Endothelial cell of umbilical vein (primary cell): ENCODE results near the gene CD93. TPM values are rescaled to one million over a fixed set of nuclear protein-coding genes. Genes with fewer than 3 reads are reported as not detected.

Source experiments
- BruUV-seq: library from RNA; stranded (reverse); fragments of 400-500 nt; replicated peaks from 2 replicates; lab custom pipeline; 2021; lab: Mats Ljungman, UMichigan
- CTCF ChIA-PET: fragments of 300-600, 350-600 bp; sonication (Branson Sonifier 250); formaldehyde crosslinking; loops from one replicate; lab custom pipeline; 2021; ENCODE audit warnings: antibody characterized with exemption, inconsistent platforms; lab: Charles Lee
- POLR2A ChIA-PET: fragments of 300-600, 350-600 bp; sonication (Branson Sonifier 250); formaldehyde crosslinking; loops from one replicate; lab custom pipeline; 2021; ENCODE audit warnings: antibody characterized with exemption, inconsistent platforms; lab: Charles Lee
- DNase-seq: peaks from one replicate; pipeline ENCODE4 v3.0.0-alpha.2; 2011; ENCODE audit warnings: low read depth, low spot score
- FAIRE-seq: peaks from 2 replicates; lab custom pipeline; 2011; peaks lifted over from hg19 to GRCh38; lab: Jason Lieb, UNC
- H2AFZ ChIP-seq: 2 replicates; pipeline ENCODE4 v1.6.0; 2012; ENCODE audit warnings: low read depth, low read length, control low read depth, inconsistent platforms
- H3K27ac ChIP-seq: 2 replicates; pipeline ENCODE4 v1.5.1; 2011; ENCODE audit warnings: low read depth, mild to moderate bottlenecking, control low read depth, low read length, moderate library complexity; ENCODE audit not compliant: insufficient read depth
- H3K27me3 ChIP-seq, 2 experiments: 2 replicates each; pipeline versions ENCODE4 v1.6.0 to v1.6.1; 2011; ENCODE audit warnings: low read length in 2 of 2, mixed read lengths in 1 of 2; ENCODE audit not compliant: control insufficient read depth in 2 of 2, insufficient read depth in 2 of 2
- H3K36me3 ChIP-seq, 2 experiments: 2 replicates in 1 of 2; 3 replicates in 1 of 2; pipeline ENCODE4 v1.5.1; 2011; ENCODE audit warnings: low read length in 2 of 2, mild to moderate bottlenecking in 1 of 2, moderate library complexity in 1 of 2; ENCODE audit not compliant: control insufficient read depth in 2 of 2, insufficient read depth in 2 of 2; ENCODE audit errors: extremely low read depth in 1 of 2
- H3K4me1 ChIP-seq: 3 replicates; pipeline ENCODE4 v1.5.1; 2011; ENCODE audit warnings: mild to moderate bottlenecking, low read length; ENCODE audit not compliant: control insufficient read depth, insufficient read depth; ENCODE audit errors: extremely low read depth
- H3K4me2 ChIP-seq: 2 replicates; pipeline ENCODE4 v1.6.1; 2011; ENCODE audit warnings: low read length, control low read depth, mixed read lengths; ENCODE audit not compliant: insufficient read depth
- H3K4me3 ChIP-seq, 3 experiments: fragments of 200-600 bp in 1 of 3; sonication (generic), shearing (Covaris generic) in 1 of 3; replicated peaks in 1 of 3; 2 replicates each; pipeline ENCODE4 v1.5.1; 2011 to 2016; ENCODE audit warnings: control low read depth in 3 of 3, low read length in 3 of 3, mild to moderate bottlenecking in 2 of 3, inconsistent platforms in 1 of 3, low read depth in 1 of 3, moderate library complexity in 1 of 3; ENCODE audit not compliant: insufficient read depth in 1 of 3
- H3K79me2 ChIP-seq: 2 replicates; pipeline ENCODE4 v1.6.0; 2012; ENCODE audit warnings: low read length, inconsistent platforms; ENCODE audit not compliant: control insufficient read depth, insufficient read depth
- H3K9ac ChIP-seq: replicated peaks from 2 replicates; pipeline ENCODE3; 2011; ENCODE audit warnings: low read length, control low read depth; ENCODE audit not compliant: insufficient read depth; ENCODE audit errors: extremely low read depth
- H3K9me1 ChIP-seq: replicated peaks from 3 replicates; pipeline ENCODE4 v1.6.0; 2011; ENCODE audit warnings: mild to moderate bottlenecking, low read length; ENCODE audit not compliant: control insufficient read depth, insufficient read depth; ENCODE audit errors: extremely low read depth
- H3K9me3 ChIP-seq: replicated peaks from 2 replicates; pipeline ENCODE4 v1.5.1; 2012; ENCODE audit warnings: low read length, inconsistent platforms; ENCODE audit not compliant: control insufficient read depth, insufficient read depth
- H4K20me1 ChIP-seq: replicated peaks from 2 replicates; pipeline ENCODE3; 2011; ENCODE audit warnings: mild to moderate bottlenecking, low read length; ENCODE audit not compliant: control insufficient read depth, insufficient read depth; ENCODE audit errors: extremely low read depth
- EZH2 ChIP-seq: IDR thresholded peaks from 2 replicates; pipeline ENCODE4 v1.6.1; 2012; ENCODE audit warnings: borderline replicate concordance, low read depth, mild to moderate bottlenecking, moderate library complexity, low read length, inconsistent platforms; ENCODE audit not compliant: severe bottlenecking
- FOS ChIP-seq: IDR thresholded peaks from 2 replicates; pipeline ENCODE4 v1.6.1; 2011; ENCODE audit warnings: mild to moderate bottlenecking, low read length, moderate library complexity, borderline replicate concordance; ENCODE audit not compliant: insufficient read depth
- GATA2 ChIP-seq: IDR thresholded peaks from 2 replicates; pipeline ENCODE4 v1.7.0; 2011; ENCODE audit warnings: low read depth, mild to moderate bottlenecking, moderate library complexity, mixed read lengths, low read length; ENCODE audit not compliant: insufficient read length, insufficient read depth
- JUN ChIP-seq: IDR thresholded peaks from 2 replicates; pipeline ENCODE4 v1.6.1; 2011; ENCODE audit warnings: borderline replicate concordance, low read depth; ENCODE audit not compliant: insufficient read length, insufficient read depth
- MYC ChIP-seq: IDR thresholded peaks from one replicate; pipeline ENCODE4 v1.6.1; 2011; ENCODE audit warnings: mild to moderate bottlenecking, low read depth, low read length
- POLR2A ChIP-seq: IDR thresholded peaks from 2 replicates; pipeline ENCODE4 v1.6.1; 2012; ENCODE audit warnings: low read depth, mild to moderate bottlenecking, control low read depth, low read length
- dilution Hi-C: fragments of 300-500 bp; cut with MboI; formaldehyde crosslinking; loops from one replicate; pipeline ENCODE4 v1.15.0; 2019; ENCODE audit warnings: low sequenced_read_pairs; ENCODE audit not compliant: extremely low pct_ligation_motif_present
- intact Hi-C: fragments of 100-400 bp; cut with micrococcal nuclease; formaldehyde crosslinking; loops from one replicate; pipeline ENCODE4 v1.10.0; 2022
- polyA plus RNA-seq, 4 experiments: library from polyadenylated mRNA; depleted of rRNA in 3 of 4; stranded (reverse) in 3 of 4; unstranded in 1 of 4; fragments of >200 nt; gene quantifications; 2 replicates each; pipeline versions ENCODE4 v1.2.1 to v1.2.3, GENCODE V29; 2011 to 2012; ENCODE audit warnings: missing spikeins in 1 of 4
- total RNA-seq: library from RNA; stranded (reverse); gene quantifications from 2 replicates; pipeline ENCODE4 v1.2.3, GENCODE V29; 2021
- TF ChIP-seq, protein P1 (sequence below): IDR thresholded peaks from 2 replicates; pipeline ENCODE4 v1.6.1; 2011; ENCODE audit not compliant: insufficient read depth, insufficient read length
- TF ChIP-seq, protein P2 (sequence below), 2 donors: IDR thresholded peaks; 1 replicate in 1 of 2; 2 replicates in 1 of 2; pipeline ENCODE4 v1.5.1; 2011; ENCODE audit warnings: low read length in 2 of 2, mild to moderate bottlenecking in 2 of 2, moderate library complexity in 2 of 2, control low read depth in 1 of 2, inconsistent platforms in 1 of 2, low read depth in 1 of 2; ENCODE audit not compliant: insufficient read depth in 1 of 2; ENCODE audit errors: extremely low read depth in 1 of 2

CD93 gene
- total and polyA plus RNA-seq, 2 donors (not counting 3 experiments of a cell fraction or from before 2014, with no cell fraction given) = 180 to 413 TPM

DNA sequence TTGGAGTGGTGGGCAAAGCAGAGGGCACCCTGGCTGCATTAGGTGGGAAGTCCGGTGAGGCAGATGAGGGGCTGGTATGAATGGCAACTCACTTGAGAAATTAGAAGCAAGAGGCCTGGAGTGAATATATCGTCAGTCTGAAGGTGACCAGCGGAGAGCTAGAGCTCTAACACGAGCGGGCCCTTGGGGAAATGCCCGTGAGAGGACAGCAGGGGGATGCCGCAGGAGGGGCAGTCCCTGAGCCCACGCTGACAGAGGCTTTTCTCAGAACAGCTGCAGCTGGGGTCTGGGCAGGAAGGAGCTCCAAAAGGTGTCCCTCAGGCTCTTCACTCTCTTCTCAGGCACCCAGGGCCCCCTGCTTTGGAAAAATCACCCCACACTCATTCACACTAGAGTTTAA, 32.0 kb upstream of the CD93 start:
- no peaks in the 10 kb centered on the region for H3K36me3 ChIP-seq
- dilution Hi-C loops (no loop called here), intact Hi-C loops (no loop called here)
- no peaks in the 10 kb centered on the region for H3K79me2 ChIP-seq
- H4K20me1 ChIP-seq = no peaks in the 10 kb centered on the region
- no peak overlapping the region for H2AFZ ChIP-seq
- ChIA-PET CTCF (interaction anchor here (1.0 kb wide), 1 partner anchor 426 kb away, joined by 3 read pairs; no protein-coding TSS in a partner anchor), POLR2A (no interaction called here)
- no peaks in the 10 kb centered on the region for H3K9me3 ChIP-seq
- no peak for DNase-seq
- no peak overlapping the region for H3K4me3 ChIP-seq
- no peak overlapping the region for H3K27ac ChIP-seq
- H3K9me1 ChIP-seq = no peaks in the 10 kb centered on the region
- no TSS peak for BruUV-seq
- no peak overlapping the region for H3K9ac ChIP-seq
- H3K27me3 ChIP-seq = no peaks in the 10 kb centered on the region
- peaks cover 8% of the 10 kb centered on the region for H3K4me1 ChIP-seq
- FAIRE-seq = no peak
- no peak overlapping the region for H3K4me2 ChIP-seq
- TF ChIP-seq, protein P1, sequence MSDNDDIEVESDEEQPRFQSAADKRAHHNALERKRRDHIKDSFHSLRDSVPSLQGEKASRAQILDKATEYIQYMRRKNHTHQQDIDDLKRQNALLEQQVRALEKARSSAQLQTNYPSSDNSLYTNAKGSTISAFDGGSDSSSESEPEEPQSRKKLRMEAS = no peak
- TF ChIP-seq POLR2A = no peak
- no peak for TF ChIP-seq MYC
- no peak for TF ChIP-seq EZH2
- TF ChIP-seq GATA2 = no peak
- TF ChIP-seq, protein P2, sequence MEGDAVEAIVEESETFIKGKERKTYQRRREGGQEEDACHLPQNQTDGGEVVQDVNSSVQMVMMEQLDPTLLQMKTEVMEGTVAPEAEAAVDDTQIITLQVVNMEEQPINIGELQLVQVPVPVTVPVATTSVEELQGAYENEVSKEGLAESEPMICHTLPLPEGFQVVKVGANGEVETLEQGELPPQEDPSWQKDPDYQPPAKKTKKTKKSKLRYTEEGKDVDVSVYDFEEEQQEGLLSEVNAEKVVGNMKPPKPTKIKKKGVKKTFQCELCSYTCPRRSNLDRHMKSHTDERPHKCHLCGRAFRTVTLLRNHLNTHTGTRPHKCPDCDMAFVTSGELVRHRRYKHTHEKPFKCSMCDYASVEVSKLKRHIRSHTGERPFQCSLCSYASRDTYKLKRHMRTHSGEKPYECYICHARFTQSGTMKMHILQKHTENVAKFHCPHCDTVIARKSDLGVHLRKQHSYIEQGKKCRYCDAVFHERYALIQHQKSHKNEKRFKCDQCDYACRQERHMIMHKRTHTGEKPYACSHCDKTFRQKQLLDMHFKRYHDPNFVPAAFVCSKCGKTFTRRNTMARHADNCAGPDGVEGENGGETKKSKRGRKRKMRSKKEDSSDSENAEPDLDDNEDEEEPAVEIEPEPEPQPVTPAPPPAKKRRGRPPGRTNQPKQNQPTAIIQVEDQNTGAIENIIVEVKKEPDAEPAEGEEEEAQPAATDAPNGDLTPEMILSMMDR (IDR thresholded peaks at IDR 0.05; ENCODE audit: extremely low read depth in 1 of 2, insufficient read depth in 1 of 2, low read depth in 1 of 2, low read length in 2 of 2) = no peak
- TF ChIP-seq JUN = no peak
- no peak for TF ChIP-seq FOS
